CD4-positive, alpha-beta T cell treated with Interleukin-10 for 1 hour (primary cell): ENCODE results near the gene PDE8A.

ENCODE experiments used
- DNase-seq: peaks from one replicate; pipeline ENCODE4 v3.0.0-alpha.2; 2020

PDE8A gene, protein sequence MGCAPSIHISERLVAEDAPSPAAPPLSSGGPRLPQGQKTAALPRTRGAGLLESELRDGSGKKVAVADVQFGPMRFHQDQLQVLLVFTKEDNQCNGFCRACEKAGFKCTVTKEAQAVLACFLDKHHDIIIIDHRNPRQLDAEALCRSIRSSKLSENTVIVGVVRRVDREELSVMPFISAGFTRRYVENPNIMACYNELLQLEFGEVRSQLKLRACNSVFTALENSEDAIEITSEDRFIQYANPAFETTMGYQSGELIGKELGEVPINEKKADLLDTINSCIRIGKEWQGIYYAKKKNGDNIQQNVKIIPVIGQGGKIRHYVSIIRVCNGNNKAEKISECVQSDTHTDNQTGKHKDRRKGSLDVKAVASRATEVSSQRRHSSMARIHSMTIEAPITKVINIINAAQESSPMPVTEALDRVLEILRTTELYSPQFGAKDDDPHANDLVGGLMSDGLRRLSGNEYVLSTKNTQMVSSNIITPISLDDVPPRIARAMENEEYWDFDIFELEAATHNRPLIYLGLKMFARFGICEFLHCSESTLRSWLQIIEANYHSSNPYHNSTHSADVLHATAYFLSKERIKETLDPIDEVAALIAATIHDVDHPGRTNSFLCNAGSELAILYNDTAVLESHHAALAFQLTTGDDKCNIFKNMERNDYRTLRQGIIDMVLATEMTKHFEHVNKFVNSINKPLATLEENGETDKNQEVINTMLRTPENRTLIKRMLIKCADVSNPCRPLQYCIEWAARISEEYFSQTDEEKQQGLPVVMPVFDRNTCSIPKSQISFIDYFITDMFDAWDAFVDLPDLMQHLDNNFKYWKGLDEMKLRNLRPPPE

DNA sequence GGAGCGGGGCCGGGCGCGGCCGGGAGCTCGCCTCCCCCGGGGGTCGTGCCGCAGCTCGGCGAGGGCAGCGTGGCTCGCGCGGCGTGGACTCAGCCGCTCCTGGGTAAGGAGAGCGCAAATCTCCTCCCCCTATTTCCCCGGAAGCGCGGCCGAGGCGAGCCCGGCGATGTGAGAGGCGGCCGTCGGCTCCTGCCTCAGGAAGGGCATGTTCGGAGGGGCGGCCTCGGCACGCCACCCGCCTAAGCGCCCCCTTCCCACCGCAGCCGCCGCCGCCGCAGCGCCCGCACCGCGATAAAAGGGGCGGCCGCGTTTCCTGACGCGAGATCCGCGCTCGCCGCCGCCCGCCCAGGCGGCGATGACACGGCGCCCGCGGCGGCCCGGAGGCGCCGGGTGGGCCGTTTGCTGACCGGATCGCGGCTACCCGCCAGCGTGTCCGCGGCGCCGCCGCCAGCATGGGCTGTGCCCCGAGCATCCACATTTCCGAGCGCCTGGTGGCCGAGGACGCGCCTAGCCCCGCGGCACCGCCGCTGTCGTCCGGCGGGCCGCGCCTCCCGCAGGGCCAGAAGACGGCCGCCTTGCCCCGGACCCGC lies at the start of gene PDE8A:
Gene PDE8A (plus strand): TSS at position 146 of the 590 bp plus-strand sequence. CDS start 307 bp downstream, at position 453.
- DNase-seq, result peak; percentile 64

DNA sequence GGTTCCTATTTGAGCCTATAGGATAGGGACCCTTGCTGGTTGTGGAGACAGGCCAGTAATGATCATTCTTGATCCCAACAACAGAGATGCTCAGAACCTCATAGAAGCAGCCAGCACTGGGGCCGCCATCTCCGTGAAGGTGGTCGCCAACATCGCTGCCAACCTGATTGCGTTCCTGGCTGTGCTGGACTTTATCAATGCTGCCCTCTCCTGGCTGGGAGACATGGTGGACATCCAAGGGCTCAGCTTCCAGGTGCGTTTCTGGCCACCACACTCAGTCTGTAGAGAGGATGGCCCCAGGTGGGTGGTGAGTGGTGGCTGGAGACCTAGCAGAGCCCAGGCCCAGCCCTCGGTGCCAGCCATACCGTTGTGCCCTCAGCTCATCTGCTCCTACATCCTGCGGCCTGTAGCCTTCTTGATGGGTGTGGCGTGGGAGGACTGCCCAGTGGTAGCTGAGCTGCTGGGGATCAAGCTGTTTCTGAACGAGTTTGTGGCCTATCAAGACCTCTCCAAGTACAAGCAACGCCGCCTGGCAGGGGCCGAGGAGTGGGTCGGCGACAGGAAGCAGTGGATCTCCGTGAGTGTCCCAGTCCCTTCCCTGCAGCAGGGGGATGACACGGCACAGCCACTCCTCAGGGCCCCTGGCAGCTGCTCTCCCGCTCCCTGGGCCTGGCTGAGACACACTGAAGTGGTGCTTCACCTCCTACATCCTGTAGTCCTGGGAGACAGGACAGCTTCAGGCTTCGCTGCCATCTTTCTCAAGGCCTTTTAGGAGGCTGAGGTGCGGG lies 46.5 kb upstream of the PDE8A start:
- no peak for DNase-seq

DNA sequence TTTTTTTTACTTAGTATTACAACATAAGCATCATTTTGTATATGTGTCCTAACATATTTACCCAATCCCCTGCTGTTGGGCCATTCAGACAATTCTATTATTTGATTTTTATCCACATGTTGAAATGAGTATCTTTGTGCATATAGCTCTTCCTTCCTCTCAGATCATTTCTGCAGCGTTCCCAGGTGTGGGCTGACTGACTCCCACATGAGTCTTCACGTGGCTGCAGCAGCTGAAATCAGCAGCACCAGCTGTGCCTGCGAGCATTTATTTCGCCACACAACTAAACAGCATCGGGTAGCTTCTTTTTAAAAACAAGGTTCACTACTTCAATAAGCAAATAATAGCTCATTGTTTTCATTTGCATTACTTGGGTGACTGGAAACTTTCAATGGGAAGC lies 44.5 kb upstream of the PDE8A start:
- DNase-seq, result no peak

DNA sequence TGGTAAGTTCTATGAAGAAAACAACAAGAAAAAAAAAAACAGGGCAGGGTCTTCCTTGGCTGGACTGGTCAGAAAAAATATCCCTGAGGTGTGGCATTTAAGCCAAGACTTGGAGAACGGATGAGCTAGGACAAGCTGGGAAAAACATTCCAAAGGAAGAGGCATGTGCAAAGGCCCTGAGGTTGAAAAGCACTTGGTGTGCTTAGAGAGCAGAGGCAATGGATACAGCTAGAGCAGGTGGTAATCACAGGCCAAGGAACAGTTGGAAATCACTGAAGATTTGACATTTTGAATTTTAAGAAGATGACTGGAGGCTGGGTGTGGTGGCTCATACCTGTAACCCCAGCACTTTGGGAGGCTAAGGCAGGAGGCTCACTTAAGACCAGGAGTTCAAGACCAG lies 42.9 kb upstream of the PDE8A start:
- DNase-seq, result no peak

DNA sequence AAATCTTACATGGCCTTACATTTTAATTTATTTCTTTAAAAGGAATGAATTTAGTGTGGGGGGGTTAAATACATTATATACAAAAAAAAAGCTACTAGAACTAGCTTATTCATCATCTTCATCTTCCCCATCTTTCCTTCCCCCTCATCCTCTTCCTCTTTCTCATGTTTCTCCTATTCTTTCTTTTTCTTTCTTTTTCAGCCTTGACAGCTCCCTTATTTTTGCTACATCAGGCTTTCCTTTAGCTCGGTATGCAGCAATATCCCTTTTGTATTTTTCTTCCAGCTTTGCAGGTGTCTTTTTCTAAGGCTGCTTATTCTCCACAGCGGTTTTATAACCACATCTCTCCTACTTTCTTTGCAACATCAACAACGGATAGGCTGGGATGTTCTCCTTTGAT lies 41.3 kb upstream of the PDE8A start:
- no peak for DNase-seq

DNA sequence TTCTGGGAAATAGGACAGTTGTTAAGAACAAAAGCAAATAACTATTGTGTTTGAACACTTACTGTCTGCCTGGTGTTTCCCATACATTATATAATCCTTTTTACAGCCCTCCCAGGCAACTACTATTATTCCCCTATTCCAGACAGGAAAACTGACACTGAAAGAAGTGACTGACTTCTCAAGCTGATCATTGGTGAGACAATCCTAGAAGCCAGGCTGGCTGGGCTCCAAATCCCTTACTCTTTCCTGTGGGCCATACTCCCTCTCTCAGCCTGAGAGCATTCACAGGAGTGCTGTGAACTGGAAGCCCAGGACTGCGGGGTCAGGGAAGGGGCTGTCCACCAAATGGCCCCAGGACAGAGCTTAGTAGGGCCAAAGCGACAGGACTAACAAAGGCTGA lies 39.2 kb upstream of the PDE8A start:
- no peak for DNase-seq

DNA sequence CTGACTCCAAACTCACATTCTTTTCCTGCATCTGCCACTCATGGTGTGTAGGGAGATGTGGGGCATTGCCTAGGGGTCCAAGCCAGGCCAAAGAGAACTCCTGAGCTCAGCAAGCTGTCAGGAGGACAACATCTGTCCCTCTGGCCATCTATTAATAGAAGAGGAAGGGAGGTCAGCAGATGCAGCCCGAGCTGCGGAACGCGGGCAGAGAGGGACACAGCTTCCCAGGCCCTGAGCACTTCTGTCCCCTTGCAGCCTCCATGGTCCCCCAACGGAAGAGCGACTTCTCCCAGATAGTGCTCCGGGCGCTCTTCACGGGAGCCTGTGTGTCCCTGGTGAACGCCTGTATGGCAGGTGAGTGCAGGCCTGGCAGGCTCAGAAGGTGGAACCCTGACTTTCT lies 37.3 kb upstream of the PDE8A start:
- DNase-seq, result no peak

DNA sequence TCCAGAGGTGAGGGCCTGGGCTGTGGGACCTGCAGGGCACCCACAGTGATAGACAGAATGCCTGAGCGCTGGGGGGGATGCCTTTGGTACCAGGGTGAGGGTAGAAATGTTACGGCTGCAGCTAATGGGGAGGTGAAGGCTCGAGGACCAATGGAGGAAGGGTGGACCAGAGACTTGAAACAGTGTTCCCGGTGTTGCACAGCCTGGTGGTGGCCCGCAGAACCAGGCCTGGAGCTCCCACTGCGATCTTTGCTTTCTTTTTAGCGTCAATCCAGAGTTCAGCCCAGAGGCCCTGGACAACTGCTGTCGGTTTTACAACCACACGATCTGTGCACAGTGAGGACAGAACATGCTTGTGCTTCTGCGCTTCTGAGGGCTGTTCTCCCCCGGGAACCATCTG lies 36.8 kb upstream of the PDE8A start:
- DNase-seq, result no peak

DNA sequence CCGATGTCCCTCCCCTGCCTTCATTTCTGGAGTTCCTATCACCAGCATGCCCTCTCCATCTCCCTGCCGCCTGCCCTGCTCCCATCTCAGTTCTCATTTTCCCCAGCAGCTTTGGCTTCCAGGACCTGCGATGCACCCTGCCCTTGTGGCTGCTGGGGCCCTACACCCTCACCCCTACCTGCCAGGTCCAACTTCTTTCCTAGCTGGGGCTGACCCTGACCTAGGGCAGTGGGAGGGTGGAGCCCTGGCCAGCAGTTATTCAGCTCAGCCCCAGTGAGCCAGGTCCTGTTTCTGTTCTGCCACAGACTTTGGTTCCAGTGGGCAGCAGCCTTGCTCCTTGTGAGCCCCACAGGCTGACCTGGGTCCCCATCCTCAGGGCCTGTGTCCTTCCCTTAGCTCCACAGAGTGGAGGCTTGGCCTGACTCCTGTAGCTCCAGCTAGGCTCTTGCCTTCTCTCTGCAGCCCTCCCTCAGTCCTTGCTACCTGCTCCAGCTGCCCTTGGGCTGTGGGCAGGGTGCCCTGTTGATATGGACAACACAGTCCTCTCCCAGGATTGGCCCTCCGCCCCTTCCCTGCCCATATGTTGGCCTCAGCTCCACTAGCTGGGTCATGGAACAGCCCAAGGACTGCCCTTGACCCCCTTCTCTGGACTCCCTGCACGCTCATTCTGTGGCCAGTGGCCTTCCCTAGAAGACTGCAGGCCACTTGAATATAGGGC lies 34.7 kb upstream of the PDE8A start:
- DNase-seq, result no peak

DNA sequence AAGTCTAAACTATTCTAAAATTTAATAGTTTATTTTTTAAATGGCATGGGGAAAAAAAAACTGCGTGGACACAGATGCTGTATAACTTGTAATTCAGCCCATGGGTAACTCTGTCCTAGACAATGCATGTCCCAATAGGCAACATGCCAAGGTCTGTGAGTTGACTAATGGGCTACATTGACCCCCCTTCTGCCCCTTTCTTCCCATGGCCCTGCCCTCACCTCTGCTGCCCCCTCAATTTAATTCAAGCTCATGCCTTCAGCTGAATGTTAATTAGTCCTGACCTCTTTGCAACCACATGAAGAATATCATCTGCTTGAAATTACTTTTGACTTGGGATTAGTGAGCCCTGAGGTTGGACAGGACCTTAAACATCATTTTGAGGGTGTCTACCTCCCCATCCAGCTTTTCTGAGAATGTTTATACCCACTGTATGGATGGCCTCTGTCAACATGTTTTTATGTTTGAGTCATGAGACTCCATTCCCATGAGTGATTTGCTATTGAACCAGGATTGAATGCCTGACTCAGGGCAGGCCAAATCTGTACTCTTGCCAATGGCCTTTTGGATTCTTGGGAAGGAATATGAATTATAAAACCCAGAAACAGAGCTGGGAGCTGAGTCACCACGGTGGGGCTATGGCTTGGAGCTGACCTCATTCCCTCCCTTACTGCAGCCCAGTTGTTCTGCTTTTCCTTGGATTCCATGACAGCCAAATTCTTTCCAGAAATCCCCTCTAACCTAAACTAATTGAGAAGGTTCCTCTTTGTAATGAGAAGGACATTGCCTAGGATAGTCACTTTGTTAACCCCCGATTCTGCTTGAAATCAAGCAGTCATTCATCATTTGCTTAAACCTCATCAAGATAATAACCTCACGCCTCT lies 33.5 kb upstream of the PDE8A start:
- no peak for DNase-seq

DNA sequence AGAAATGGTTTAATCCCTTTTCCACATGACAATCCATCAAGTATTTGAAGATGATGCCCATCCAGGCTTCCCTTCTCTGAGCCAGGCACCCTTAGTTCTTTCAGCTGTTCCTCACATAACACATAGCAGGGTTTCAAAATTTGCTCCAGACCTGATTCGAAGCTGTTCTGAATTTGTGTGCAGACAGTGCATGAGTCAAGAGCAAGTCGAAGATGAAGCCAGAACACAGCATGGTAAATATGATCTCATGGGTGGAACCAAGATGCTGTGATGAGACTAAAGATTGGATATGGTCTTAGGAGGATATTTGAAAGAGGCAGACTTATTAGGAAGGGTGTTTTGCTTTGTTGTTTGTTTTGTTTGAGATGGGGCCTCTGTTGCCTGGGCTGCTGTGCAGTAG lies 32.6 kb upstream of the PDE8A start:
- no peak for DNase-seq

DNA sequence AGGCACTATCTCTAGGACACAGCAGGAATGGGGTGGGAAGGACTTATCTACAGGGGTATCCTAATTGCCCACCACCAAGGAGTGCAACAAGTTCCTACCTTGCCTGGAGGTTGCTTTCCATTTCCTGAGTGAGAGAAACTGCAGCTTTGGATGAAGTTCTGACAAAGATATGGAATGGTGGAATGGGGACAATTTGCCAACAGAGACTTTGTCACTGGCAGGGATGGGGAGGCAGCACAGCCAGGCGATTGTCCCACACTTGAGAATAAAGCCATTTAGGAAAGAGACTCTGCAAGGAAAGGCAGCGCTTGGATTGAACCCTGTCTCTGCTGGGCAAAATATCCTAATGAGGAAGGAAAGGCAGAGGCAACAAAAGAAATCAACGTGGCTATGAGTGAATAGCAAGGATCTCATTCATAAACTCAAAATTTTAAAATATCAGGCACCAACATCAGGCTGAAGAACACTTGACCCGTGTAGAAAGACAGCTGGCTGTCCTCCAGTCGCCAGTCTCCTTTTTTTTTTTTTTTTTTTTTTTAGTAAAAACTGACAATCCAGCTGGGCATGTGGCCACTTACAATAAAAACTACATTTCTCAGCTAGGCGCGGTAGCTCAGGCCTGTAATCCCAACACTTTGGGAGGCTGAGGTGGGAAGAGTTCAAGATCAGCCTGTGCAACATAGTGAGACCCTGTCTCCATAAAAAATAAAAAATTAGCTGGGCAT lies 31.6 kb upstream of the PDE8A start:
- DNase-seq, result no peak

DNA sequence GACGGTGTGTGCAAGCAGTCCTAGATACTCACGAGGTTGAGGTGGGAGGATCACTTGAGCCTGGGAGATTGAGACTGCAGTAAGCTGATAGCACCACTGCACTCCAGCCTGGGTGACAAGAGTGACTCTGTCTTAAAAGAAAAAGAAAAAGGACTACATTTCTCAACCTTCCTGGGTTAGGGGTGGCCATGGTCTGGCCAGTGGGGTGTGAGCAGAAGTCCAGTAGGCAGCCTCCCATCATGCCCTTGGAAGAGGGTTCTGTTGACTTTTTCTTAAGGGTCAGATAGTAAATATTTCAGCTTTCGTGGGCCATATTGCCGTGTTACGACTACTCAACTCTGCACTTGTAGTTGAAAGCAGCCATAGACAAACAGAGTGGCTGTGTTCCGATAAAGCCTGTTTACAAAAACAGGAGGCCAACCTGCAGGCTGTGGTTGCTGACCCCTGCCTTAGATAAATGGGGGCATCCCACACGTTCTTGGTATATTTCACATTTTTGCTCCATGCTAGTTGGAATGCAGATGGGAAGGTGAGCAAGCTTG lies 31.0 kb upstream of the PDE8A start:
- no peak for DNase-seq

DNA sequence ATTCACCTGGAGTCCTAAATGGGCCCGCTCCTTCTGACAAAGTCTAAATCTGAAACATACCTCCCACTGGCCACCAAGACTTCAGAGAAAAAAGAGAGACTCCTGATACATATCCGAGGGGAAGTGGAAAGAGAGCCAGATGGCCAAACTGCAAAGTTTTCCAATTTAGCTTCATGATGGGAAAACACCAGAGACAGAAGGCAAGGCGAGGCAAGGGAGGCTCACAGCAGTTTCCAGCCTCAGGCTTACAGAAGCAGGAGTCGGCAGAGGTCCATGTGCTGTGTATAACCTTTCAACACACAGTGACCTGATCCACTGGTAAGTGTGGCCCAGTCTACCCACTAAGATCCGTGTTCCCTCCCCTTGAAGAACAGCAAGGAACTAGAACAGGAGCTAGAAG lies 29.9 kb upstream of the PDE8A start:
- no peak for DNase-seq

DNA sequence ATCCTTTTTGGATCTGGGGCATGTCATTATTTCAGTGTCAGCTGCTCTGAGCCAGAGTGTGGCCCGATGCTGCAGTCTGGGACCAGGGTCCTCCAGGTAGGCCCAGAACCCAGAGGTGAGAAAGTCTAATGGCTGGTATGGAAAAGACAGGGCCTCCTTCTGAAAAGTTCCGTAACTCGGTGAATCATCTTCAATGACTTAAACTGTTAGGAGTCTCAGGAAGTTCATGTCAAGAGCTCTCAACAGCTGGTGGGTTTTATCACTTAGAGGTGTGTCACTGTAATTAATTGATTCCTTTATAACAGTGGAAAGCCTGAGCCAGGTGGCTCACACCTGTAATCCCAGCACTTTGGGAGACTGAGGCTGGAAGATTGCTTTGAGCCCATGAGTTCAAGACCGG lies 28.5 kb upstream of the PDE8A start:
- DNase-seq, result no peak

DNA sequence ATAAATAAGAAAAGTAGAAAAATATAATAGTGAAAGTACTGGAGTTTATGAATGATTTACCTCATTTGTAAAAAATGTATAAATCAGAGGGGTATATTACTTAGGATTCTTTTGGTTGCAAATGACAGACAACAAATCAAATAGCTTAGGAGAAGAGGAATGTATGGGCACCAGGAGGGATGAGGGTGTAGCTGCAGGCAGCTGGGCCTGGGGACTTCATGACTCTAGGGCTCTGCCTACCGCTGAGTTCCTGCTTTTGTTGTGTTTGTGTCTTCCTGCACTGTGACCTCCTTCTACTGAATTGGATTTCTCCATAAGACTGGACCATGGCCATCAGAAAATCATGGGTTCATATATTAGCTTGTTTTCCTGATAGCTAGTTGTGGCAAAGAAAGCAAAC lies 27.9 kb upstream of the PDE8A start:
- no peak for DNase-seq

DNA sequence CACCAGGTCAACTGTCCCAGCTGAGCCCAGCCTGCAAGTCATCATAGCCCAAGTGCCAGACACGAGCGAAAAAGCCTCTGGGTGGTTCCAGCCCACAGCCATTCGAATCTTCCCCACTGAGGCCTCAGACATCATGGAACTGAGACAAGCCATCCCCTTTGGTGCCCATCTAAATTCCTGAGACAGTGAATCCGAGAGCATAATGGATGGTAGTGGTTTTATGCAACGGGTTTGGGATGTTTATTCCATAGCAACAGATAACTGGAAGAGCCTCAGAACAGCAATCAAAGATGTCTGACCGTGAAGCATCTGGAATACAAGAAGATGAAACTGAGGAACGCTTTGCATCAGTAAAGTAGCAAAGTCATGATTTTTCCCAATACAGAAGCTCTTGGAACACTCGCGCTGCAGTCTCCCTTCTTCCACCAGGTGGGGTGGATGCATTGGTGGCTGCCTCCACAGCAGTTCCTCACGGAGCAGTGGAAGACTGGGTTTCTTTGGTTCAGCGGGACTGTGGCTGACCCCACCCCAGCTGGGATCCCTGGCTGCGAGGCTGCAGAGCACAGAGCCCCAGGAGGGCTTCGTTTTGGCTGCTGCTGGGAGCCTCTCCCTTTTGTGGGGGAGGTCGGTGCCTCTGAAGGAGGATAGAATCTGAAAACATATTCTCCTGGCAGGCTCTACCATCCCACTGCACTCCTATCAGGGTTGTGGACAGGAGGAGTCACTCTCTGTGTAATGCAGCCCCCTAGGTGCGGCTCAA lies 26.4 kb upstream of the PDE8A start:
- DNase-seq, result peak; percentile 51

DNA sequence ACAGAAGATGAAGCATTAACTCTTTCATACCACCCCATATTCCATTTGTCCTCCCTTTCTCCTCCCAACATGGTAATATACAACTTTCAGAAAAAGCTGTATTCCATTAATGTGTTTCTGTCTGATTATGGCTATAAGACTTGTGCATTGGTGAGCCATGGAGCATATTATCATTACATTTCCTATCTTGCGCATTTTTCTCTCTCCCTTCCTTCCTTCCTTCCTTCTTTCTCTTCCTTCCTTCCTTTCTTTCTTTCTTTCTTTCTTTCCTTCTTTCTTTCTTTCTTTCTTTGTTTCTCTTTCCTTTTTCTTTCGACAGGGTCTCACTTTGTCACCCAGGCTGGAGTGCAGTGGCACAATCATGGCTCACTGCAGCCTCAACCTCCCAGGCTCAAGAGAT lies 25.5 kb upstream of the PDE8A start:
- DNase-seq, result no peak

DNA sequence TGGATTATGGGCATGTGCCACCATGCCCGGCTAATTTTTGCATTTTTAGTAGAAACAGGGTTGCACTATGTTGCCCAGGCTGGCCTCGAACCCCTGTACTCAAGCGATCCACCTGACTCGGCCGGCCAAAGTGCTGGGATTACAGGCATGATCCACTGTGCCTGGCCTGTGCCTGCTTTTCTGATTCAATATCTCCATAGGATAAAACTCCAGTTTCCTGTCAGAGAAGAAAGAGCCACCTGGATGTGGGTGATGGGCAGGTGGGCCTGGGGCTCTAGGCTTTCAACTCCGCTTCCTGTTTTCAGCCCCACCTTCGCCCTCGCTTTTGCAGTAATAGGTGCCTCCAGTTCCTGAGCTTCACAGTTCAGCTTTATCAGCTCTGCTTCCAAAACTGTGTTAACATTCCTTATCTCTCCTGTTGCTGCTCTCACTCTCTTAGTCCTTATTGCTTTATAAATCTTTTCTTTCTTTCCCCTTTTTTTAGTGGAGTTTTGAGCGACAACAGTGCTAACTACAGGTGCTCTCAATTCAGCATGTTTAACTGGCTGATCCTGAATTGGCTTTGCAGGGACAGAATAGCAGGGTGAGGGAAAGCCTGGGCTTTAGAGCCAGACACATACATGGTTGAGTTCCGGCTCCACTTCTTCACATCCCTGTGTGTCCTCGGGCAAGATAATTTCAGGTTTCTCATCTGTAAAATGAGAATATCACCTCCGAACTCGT lies 21.1 kb upstream of the PDE8A start:
- no peak for DNase-seq
